H1 (cell line): ENCODE data around the gene SCNN1G. TPM values are rescaled to one million over a fixed set of nuclear protein-coding genes. Genes with fewer than 3 reads are reported as not detected.

Experiments used
- CTCF ChIA-PET: fragments of 300-600 bp; sonication (Branson Sonifier 250); formaldehyde crosslinking; loops from one replicate; lab custom pipeline; 2021; ENCODE audit not compliant: partially characterized antibody; lab: Charles Lee
- POLR2A ChIA-PET: fragments of 300-600 bp; sonication (Branson Sonifier 250); formaldehyde crosslinking; loops from one replicate; lab custom pipeline; 2021; ENCODE audit warnings: inconsistent platforms; ENCODE audit not compliant: partially characterized antibody; lab: Charles Lee
- DNase-seq, 2 experiments: peaks; one replicate each; pipeline versions ENCODE4 v3.0.0 to v3.0.0-alpha.2; 2010 to 2022; ENCODE audit warnings: low spot score in 2 of 2, low read depth in 1 of 2, mixed read lengths in 1 of 2
- FAIRE-seq: peaks from 2 replicates; lab custom pipeline; 2011; peaks lifted over from hg19 to GRCh38; lab: Jason Lieb, UNC
- H2AFZ ChIP-seq: 2 replicates; pipeline ENCODE4 v1.8.1; 2012; ENCODE audit warnings: low read length, inconsistent platforms
- H2AK5ac ChIP-seq: 2 replicates; pipeline ENCODE4 v1.6.1; 2013; ENCODE audit warnings: low read depth, low read length
- H2BK120ac ChIP-seq: replicated peaks from 2 replicates; pipeline ENCODE3; 2013; ENCODE audit warnings: low read depth, low read length, inconsistent platforms
- H2BK12ac ChIP-seq: 2 replicates; pipeline ENCODE4 v1.6.1; 2013; ENCODE audit warnings: low read depth, low read length
- H2BK15ac ChIP-seq: 2 replicates; pipeline ENCODE4 v1.6.1; 2013; ENCODE audit warnings: low read length
- H2BK20ac ChIP-seq: 2 replicates; pipeline ENCODE4 v1.6.1; 2013; ENCODE audit warnings: low read length
- H2BK5ac ChIP-seq: 2 replicates; pipeline ENCODE4 v1.6.1; 2013; ENCODE audit warnings: low read depth, low read length
- H3K14ac ChIP-seq: 2 replicates; pipeline ENCODE4 v1.6.1; 2013; ENCODE audit warnings: inconsistent platforms; ENCODE audit not compliant: insufficient read length
- H3K18ac ChIP-seq: 2 replicates; pipeline ENCODE4 v1.6.1; 2013; ENCODE audit warnings: low read length; ENCODE audit errors: extremely low read depth
- H3K23ac ChIP-seq: 2 replicates; pipeline ENCODE4 v1.6.1; 2013; ENCODE audit warnings: inconsistent platforms; ENCODE audit not compliant: insufficient read length
- H3K23me2 ChIP-seq: 2 replicates; pipeline ENCODE4 v1.6.1; 2013; ENCODE audit warnings: low read depth, low read length
- H3K27ac ChIP-seq: 2 replicates; pipeline ENCODE4 v1.6.1; 2011; ENCODE audit warnings: low read depth, low read length, inconsistent platforms
- H3K27me3 ChIP-seq, 4 experiments: replicated peaks in 1 of 4; 1 replicate in 1 of 4; 2 replicates in 3 of 4; pipeline versions ENCODE4 v1.6.1 to v1.8.1; 2011 to 2013; ENCODE audit warnings: low read length in 3 of 4, mild to moderate bottlenecking in 3 of 4, inconsistent platforms in 2 of 4, mixed read lengths in 2 of 4, moderate library complexity in 1 of 4; ENCODE audit not compliant: control insufficient read depth in 3 of 4, insufficient read depth in 3 of 4; ENCODE audit errors: extremely low read depth in 1 of 4
- H3K36me3 ChIP-seq, 4 experiments: 2 replicates each; pipeline versions ENCODE4 v1.6.1 to v1.8.1; 2011 to 2013; ENCODE audit warnings: mild to moderate bottlenecking in 4 of 4, low read length in 3 of 4, moderate library complexity in 2 of 4, control low read depth in 1 of 4, inconsistent platforms in 1 of 4; ENCODE audit not compliant: insufficient read depth in 4 of 4, control insufficient read depth in 2 of 4
- H3K4ac ChIP-seq: replicated peaks from 2 replicates; pipeline ENCODE3; 2013; ENCODE audit warnings: low read length, low read depth, mixed read lengths, inconsistent platforms; ENCODE audit not compliant: insufficient read length
- H3K4me1 ChIP-seq, 4 experiments: replicated peaks in 1 of 4; 1 replicate in 1 of 4; 2 replicates in 3 of 4; pipeline versions ENCODE4 v1.6.1 to v1.8.1; 2011 to 2013; ENCODE audit warnings: low read length in 3 of 4, inconsistent platforms in 2 of 4, mixed read lengths in 1 of 4; ENCODE audit not compliant: insufficient read depth in 4 of 4, control insufficient read depth in 3 of 4
- H3K4me2 ChIP-seq, 2 experiments: 2 replicates each; pipeline versions ENCODE4 v1.6.1 to v1.8.1; 2011 to 2013; ENCODE audit warnings: low read depth in 2 of 2, low read length in 2 of 2, control low read depth in 1 of 2, inconsistent platforms in 1 of 2, mild to moderate bottlenecking in 1 of 2; ENCODE audit not compliant: insufficient read depth in 1 of 2
- H3K4me3 ChIP-seq, 4 experiments: fragments of 200-600, 300-600 bp in 1 of 4; sonication (generic), shearing (Covaris generic), sonication (Bioruptor Twin) in 1 of 4; 2 replicates each; pipeline versions ENCODE4 v1.5.1 to v1.8.1; 2011 to 2016; ENCODE audit warnings: low read length in 4 of 4, low read depth in 3 of 4, control low read depth in 2 of 4, inconsistent platforms in 2 of 4, mild to moderate bottlenecking in 2 of 4, mixed read lengths in 1 of 4, moderate library complexity in 1 of 4; ENCODE audit not compliant: insufficient read depth in 2 of 4; ENCODE audit errors: extremely low read depth in 1 of 4
- H3K56ac ChIP-seq: replicated peaks from 2 replicates; pipeline ENCODE3; 2013; ENCODE audit warnings: low read depth, mild to moderate bottlenecking, mixed read lengths, low read length, inconsistent platforms; ENCODE audit not compliant: insufficient read length
- H3K79me1 ChIP-seq: 2 replicates; pipeline ENCODE4 v1.6.1; 2013; ENCODE audit warnings: low read depth, low read length, control low read depth
- H3K79me2 ChIP-seq, 2 experiments: 2 replicates each; pipeline versions ENCODE4 v1.6.1 to v1.8.1; 2012 to 2013; ENCODE audit warnings: low read length in 2 of 2, mild to moderate bottlenecking in 2 of 2, inconsistent platforms in 1 of 2; ENCODE audit not compliant: insufficient read depth in 2 of 2, control insufficient read depth in 1 of 2
- H3K9ac ChIP-seq, 4 experiments: replicated peaks in 1 of 4; 1 replicate in 1 of 4; 2 replicates in 3 of 4; pipeline versions ENCODE4 v1.6.1 to v1.8.1; 2011 to 2013; ENCODE audit warnings: low read depth in 3 of 4, low read length in 3 of 4, control low read depth in 2 of 4, mild to moderate bottlenecking in 2 of 4, moderate library complexity in 2 of 4, inconsistent platforms in 1 of 4; ENCODE audit errors: extremely low read depth in 1 of 4
- H3K9me3 ChIP-seq, 2 experiments: 2 replicates each; pipeline versions ENCODE4 v1.6.1 to v1.8.1; 2012 to 2013; ENCODE audit warnings: mild to moderate bottlenecking in 2 of 2, moderate library complexity in 2 of 2, control low read depth in 1 of 2, inconsistent platforms in 1 of 2, low read depth in 1 of 2, low read length in 1 of 2, mixed read lengths in 1 of 2; ENCODE audit not compliant: insufficient read depth in 2 of 2
- H4K20me1 ChIP-seq, 2 experiments: replicated peaks in 1 of 2; 2 replicates each; pipeline versions ENCODE3 to v1.8.1; 2011 to 2013; ENCODE audit warnings: inconsistent platforms in 2 of 2, low read length in 2 of 2, mild to moderate bottlenecking in 1 of 2; ENCODE audit not compliant: insufficient read depth in 2 of 2, control insufficient read depth in 1 of 2
- H4K5ac ChIP-seq: 2 replicates; pipeline ENCODE4 v1.6.1; 2013; ENCODE audit warnings: low read length, low read depth, mixed read lengths, inconsistent platforms; ENCODE audit not compliant: insufficient read length
- H4K8ac ChIP-seq: 2 replicates; pipeline ENCODE4 v1.8.0; 2013; ENCODE audit warnings: mild to moderate bottlenecking, moderate library complexity, low read length, inconsistent platforms; ENCODE audit not compliant: insufficient read depth; ENCODE audit errors: extremely low read depth
- H4K91ac ChIP-seq: replicated peaks from 2 replicates; pipeline ENCODE3; 2013; ENCODE audit warnings: low read length, mixed read lengths, inconsistent platforms; ENCODE audit not compliant: insufficient read length
- CHD1 ChIP-seq: IDR thresholded peaks from 2 replicates; pipeline ENCODE4 v1.6.1; 2012; ENCODE audit warnings: low read depth, low read length, improper control_type of control experiment
- EP300 ChIP-seq, 2 experiments: IDR thresholded peaks; 1 replicate in 1 of 2; 2 replicates in 1 of 2; pipeline ENCODE4 v1.6.1; 2011 to 2012; ENCODE audit warnings: low read depth in 2 of 2, low read length in 2 of 2, mild to moderate bottlenecking in 2 of 2, borderline replicate concordance in 1 of 2, inconsistent platforms in 1 of 2, moderate library complexity in 1 of 2
- JUN ChIP-seq: IDR thresholded peaks from 2 replicates; pipeline ENCODE4 v1.6.1; 2011; ENCODE audit warnings: low read depth, mild to moderate bottlenecking, improper control_type of control experiment, low read length
- KDM1A ChIP-seq: fragments of 200-600, 300-600 bp; sonication (generic); IDR thresholded peaks from 2 replicates; pipeline ENCODE4 v1.7.1; 2016; ENCODE audit warnings: mild to moderate bottlenecking, low read length, borderline replicate concordance
- NANOG ChIP-seq: IDR thresholded peaks from 2 replicates; pipeline ENCODE4 v1.6.1; 2011; ENCODE audit warnings: low read length, low read depth, mild to moderate bottlenecking, inconsistent platforms; ENCODE audit not compliant: insufficient read depth, poor library complexity, severe bottlenecking
- POLR2A ChIP-seq, 2 experiments: IDR thresholded peaks; 1 replicate in 1 of 2; 2 replicates in 1 of 2; pipeline ENCODE4 v1.6.1; 2011; ENCODE audit warnings: low read depth in 2 of 2, low read length in 2 of 2, mild to moderate bottlenecking in 2 of 2; ENCODE audit errors: control extremely low read depth in 1 of 2
- RAD21 ChIP-seq, 2 experiments: IDR thresholded peaks in 1 of 2; conservative IDR thresholded peaks in 1 of 2; 2 replicates each; pipeline ENCODE4 v1.6.1; 2011; ENCODE audit warnings: low read depth in 2 of 2, low read length in 2 of 2, improper control_type of control experiment in 1 of 2, inconsistent platforms in 1 of 2, mild to moderate bottlenecking in 1 of 2, moderate library complexity in 1 of 2
- RBBP5 ChIP-seq: IDR thresholded peaks from 2 replicates; pipeline ENCODE4 v1.7.1; 2012; ENCODE audit warnings: low read depth, mild to moderate bottlenecking, inconsistent platforms, low read length, moderate library complexity, borderline replicate concordance
- RXRA ChIP-seq: IDR thresholded peaks from 2 replicates; pipeline ENCODE4 v1.6.1; 2011; ENCODE audit warnings: low read depth, mild to moderate bottlenecking, low read length, moderate library complexity; ENCODE audit not compliant: insufficient read depth
- TBP ChIP-seq: IDR thresholded peaks from 2 replicates; pipeline ENCODE4 v1.6.1; 2011; ENCODE audit warnings: low read depth, low read length, improper control_type of control experiment
- TCF12 ChIP-seq: IDR thresholded peaks from 2 replicates; pipeline ENCODE4 v1.6.1; 2011; ENCODE audit warnings: low read depth, mild to moderate bottlenecking, low read length
- TEAD4 ChIP-seq: IDR thresholded peaks from 2 replicates; pipeline ENCODE4 v1.6.1; 2012; ENCODE audit warnings: low read depth, low read length, inconsistent platforms, mixed read lengths
- WGBS, 2 experiments: shearing (Covaris generic) in 1 of 2; methylation state at CpG; one replicate each; pipeline versions ENCODE4 v1.1.6 to v1.1.7; 2013 to 2015; ENCODE audit warnings: low lambda C conversion rate in 2 of 2, mixed read lengths in 2 of 2, inconsistent platforms in 1 of 2, low coverage in 1 of 2, missing lambda C conversion rate in 1 of 2; ENCODE audit not compliant: insufficient replicate concordance in 2 of 2, insufficient coverage in 1 of 2, insufficient read length in 1 of 2; ENCODE audit errors: extremely low coverage in 1 of 2, missing lambda C conversion rate in 1 of 2; 5-methylcytosine and 5-hydroxymethylcytosine counted together
- polyA plus RNA-seq, 7 experiments: library from polyadenylated mRNA; depleted of rRNA in 3 of 7; stranded (reverse) in 5 of 7; unstranded in 2 of 7; fragments of >200 nt in 5 of 7; fragments of 200-250 nt in 2 of 7; gene quantifications; 1 replicate in 5 of 7; 2 replicates in 1 of 7; 4 replicates in 1 of 7; pipeline versions ENCODE4 v1.2.1 to v1.2.3, GENCODE V29; 2011 to 2013; ENCODE audit warnings: missing spikeins in 2 of 7, mixed read lengths in 2 of 7
- total RNA-seq: library from RNA; stranded (reverse); fragmentation: NEBNext Ultra II Directional; extraction: Animal tissue kit (Norgen Biotek cat#: 25700); gene quantifications from 2 replicates; pipeline ENCODE4 v1.2.1, GENCODE V29; 2021
- TF ChIP-seq, protein P1 (sequence below): IDR thresholded peaks from 2 replicates; pipeline ENCODE4 v1.6.1; 2011; ENCODE audit warnings: low read length, improper control_type of control experiment

The SCNN1G gene
- total and polyA plus RNA-seq, 2 of the 8 experiments (the other 6 are each of a cell fraction or from before 2014, with no cell fraction given): 0.73 to 1.1 TPM

DNA sequence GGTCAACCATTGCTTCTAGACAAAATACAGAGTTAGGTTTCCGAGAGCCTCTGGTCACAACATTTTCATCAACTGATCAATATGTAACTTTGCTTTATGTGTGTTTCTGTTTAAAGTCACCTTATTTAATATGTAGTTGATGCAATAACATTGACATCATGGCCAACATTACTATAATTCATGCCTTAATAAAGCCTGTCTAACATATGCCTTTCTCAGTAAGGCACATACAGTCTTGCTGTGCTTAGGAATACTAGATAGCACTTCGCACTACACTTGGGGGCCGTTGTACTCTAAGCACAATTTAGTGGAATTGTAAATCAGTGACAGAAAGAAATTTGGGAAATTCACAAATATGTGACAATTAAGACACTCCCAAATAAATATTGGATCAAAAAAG, 9.6 kb upstream of the SCNN1G start:
- no peak overlapping the region for H4K91ac ChIP-seq
- 88% methylated on average over 3 of the region's 3 CpGs; no CpG with 5 or more reads in 1 of the 2 experiments for WGBS, 2 experiments
- TF ChIP-seq RAD21 (IDR thresholded peaks at IDR 0.05 in 1 of 2, conservative IDR thresholded peaks at IDR 0.05 in 1 of 2; ENCODE audit: low read depth in 2 of 2, low read length in 2 of 2) (no peak), TEAD4 (no peak), NANOG (no peak), CHD1 (no peak), EP300 (IDR thresholded peaks at IDR 0.05; ENCODE audit: borderline replicate concordance in 1 of 2, low read depth in 2 of 2, low read length in 2 of 2) (no peak), TBP (no peak), POLR2A (IDR thresholded peaks at IDR 0.05; ENCODE audit: control extremely low read depth in 1 of 2, low read depth in 2 of 2, low read length in 2 of 2) (no peak), RXRA (no peak), RBBP5 (no peak), KDM1A (no peak), TCF12 (no peak), JUN (no peak)
- TF ChIP-seq, protein P1, sequence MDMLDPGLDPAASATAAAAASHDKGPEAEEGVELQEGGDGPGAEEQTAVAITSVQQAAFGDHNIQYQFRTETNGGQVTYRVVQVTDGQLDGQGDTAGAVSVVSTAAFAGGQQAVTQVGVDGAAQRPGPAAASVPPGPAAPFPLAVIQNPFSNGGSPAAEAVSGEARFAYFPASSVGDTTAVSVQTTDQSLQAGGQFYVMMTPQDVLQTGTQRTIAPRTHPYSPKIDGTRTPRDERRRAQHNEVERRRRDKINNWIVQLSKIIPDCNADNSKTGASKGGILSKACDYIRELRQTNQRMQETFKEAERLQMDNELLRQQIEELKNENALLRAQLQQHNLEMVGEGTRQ: no peak

More for the DNA sequence above, 9.6 kb upstream of the SCNN1G start:
- DNase-seq: no peak
- no peak overlapping the region for H2BK120ac ChIP-seq
- CTCF ChIA-PET: interaction anchor here (1.1 to 1.6 kb wide), 2 partner anchors 15 to 261 kb away, joined by 3 to 4 read pairs; no protein-coding TSS in a partner anchor
- no peak overlapping the region for H3K27ac ChIP-seq
- POLR2A ChIA-PET: no interaction called here
- H3K79me2 ChIP-seq: no peaks in the 10 kb centered on the region
- H2AK5ac ChIP-seq: no peak overlapping the region
- no peaks in the 10 kb centered on the region for H3K79me1 ChIP-seq
- H3K4me3 ChIP-seq: no peak overlapping the region
- H3K9ac ChIP-seq: no peak overlapping the region
- H2BK20ac ChIP-seq: no peak overlapping the region
- H3K23me2 ChIP-seq: no peaks in the 10 kb centered on the region
- H3K4me2 ChIP-seq: no peak overlapping the region
- H3K4me1 ChIP-seq: peaks cover 0 to 3% (median 0%) of the 10 kb centered on the region in 4 experiments; a peak in 1 of 7 replicates
- H3K18ac ChIP-seq: no peak overlapping the region
- H2BK15ac ChIP-seq: no peak overlapping the region
- no peaks in the 10 kb centered on the region; a peak in 1 of 7 replicates for H3K27me3 ChIP-seq
- H2AFZ ChIP-seq: no peak overlapping the region
- H3K36me3 ChIP-seq: no peaks in the 10 kb centered on the region
- no peak overlapping the region for H2BK12ac ChIP-seq
- no peaks in the 10 kb centered on the region for H3K9me3 ChIP-seq
- no peak overlapping the region for H3K4ac ChIP-seq
- H4K8ac ChIP-seq: no peak overlapping the region
- no peak overlapping the region for H3K23ac ChIP-seq
- no peak overlapping the region for H4K5ac ChIP-seq
- H4K20me1 ChIP-seq: no peaks in the 10 kb centered on the region
- no peak overlapping the region for H3K14ac ChIP-seq
- H3K56ac ChIP-seq: no peak overlapping the region
- FAIRE-seq: no peak
- no peak overlapping the region for H2BK5ac ChIP-seq
